ENCODE results near the gene NR6A1.

NR6A1 gene

GRCh38 chr9:124615100-124615742 is 155.9 kb downstream of the NR6A1 start:
- no peak for DNase-seq (ENCODE audit: low read depth, low spot score)
- TF ChIP-seq ZNF274 (IDR thresholded peaks at IDR 0.05; ENCODE audit: low read depth, low read length) (no peak), YY1 (IDR thresholded peaks at IDR 0.05; ENCODE audit: insufficient read depth, insufficient read length) (no peak), SUZ12 (IDR thresholded peaks at IDR 0.05; ENCODE audit: extremely low read depth, insufficient read depth, insufficient read length) (no peak)
- no peaks in the 10 kb centered on the region for H3K27me3 ChIP-seq (ENCODE audit: insufficient read depth, insufficient read length)
- no peaks in the 10 kb centered on the region for H3K9me3 ChIP-seq (ENCODE audit: insufficient read depth, low read length)
- no peak overlapping the region for H3K4me3 ChIP-seq (ENCODE audit: insufficient read length, low read depth)
- no peaks in the 10 kb centered on the region for H3K4me1 ChIP-seq (ENCODE audit: insufficient read depth, insufficient read length)
- no peaks in the 10 kb centered on the region for H3K36me3 ChIP-seq (ENCODE audit: insufficient read depth, insufficient read length, low read length)
- H3K9ac ChIP-seq (ENCODE audit: insufficient read length, low read depth), result no peak overlapping the region

- no peak for DNase-seq (ENCODE audit: low read depth, low spot score)
- TF ChIP-seq ZNF274 (IDR thresholded peaks at IDR 0.05; ENCODE audit: low read depth, low read length), result no peak
- TF ChIP-seq SUZ12 (IDR thresholded peaks at IDR 0.05; ENCODE audit: extremely low read depth, insufficient read depth, insufficient read length), result no peak
- TF ChIP-seq YY1 (IDR thresholded peaks at IDR 0.05; ENCODE audit: insufficient read depth, insufficient read length), result no peak
Observed at GRCh38 chr9:124613849-124614248, 157.3 kb downstream of the NR6A1 start.

GRCh38 chr9:124611106-124611505 is 160.0 kb downstream of the NR6A1 start:
- TF ChIP-seq YY1 (IDR thresholded peaks at IDR 0.05; ENCODE audit: insufficient read depth, insufficient read length) (no peak), SUZ12 (IDR thresholded peaks at IDR 0.05; ENCODE audit: extremely low read depth, insufficient read depth, insufficient read length) (no peak), ZNF274 (IDR thresholded peaks at IDR 0.05; ENCODE audit: low read depth, low read length) (no peak)
- no peaks in the 10 kb centered on the region for H3K27me3 ChIP-seq (ENCODE audit: insufficient read depth, insufficient read length)
- DNase-seq (ENCODE audit: low read depth, low spot score), result no peak
- no peak overlapping the region for H3K4me3 ChIP-seq (ENCODE audit: insufficient read length, low read depth)
- no peaks in the 10 kb centered on the region for H3K4me1 ChIP-seq (ENCODE audit: insufficient read depth, insufficient read length)
- no peak overlapping the region for H3K9ac ChIP-seq (ENCODE audit: insufficient read length, low read depth)
- no peaks in the 10 kb centered on the region for H3K36me3 ChIP-seq (ENCODE audit: insufficient read depth, insufficient read length, low read length)
- H3K9me3 ChIP-seq (ENCODE audit: insufficient read depth, low read length), result no peaks in the 10 kb centered on the region

More at GRCh38 chr9:124613849-124614248, 157.3 kb downstream of the NR6A1 start:
- no peaks in the 10 kb centered on the region for H3K4me1 ChIP-seq (ENCODE audit: insufficient read depth, insufficient read length)
- H3K9me3 ChIP-seq (ENCODE audit: insufficient read depth, low read length), result no peaks in the 10 kb centered on the region
- no peak overlapping the region for H3K9ac ChIP-seq (ENCODE audit: insufficient read length, low read depth)
- H3K27me3 ChIP-seq (ENCODE audit: insufficient read depth, insufficient read length), result no peaks in the 10 kb centered on the region
- no peak overlapping the region for H3K4me3 ChIP-seq (ENCODE audit: insufficient read length, low read depth)
- no peaks in the 10 kb centered on the region for H3K36me3 ChIP-seq (ENCODE audit: insufficient read depth, insufficient read length, low read length)

- DNase-seq (ENCODE audit: low read depth, low spot score), result no peak
- no peaks in the 10 kb centered on the region for H3K9me3 ChIP-seq (ENCODE audit: insufficient read depth, low read length)
- H3K36me3 ChIP-seq (ENCODE audit: insufficient read depth, insufficient read length, low read length), result no peaks in the 10 kb centered on the region
- H3K4me3 ChIP-seq (ENCODE audit: insufficient read length, low read depth), result no peak overlapping the region
- H3K27me3 ChIP-seq (ENCODE audit: insufficient read depth, insufficient read length), result no peaks in the 10 kb centered on the region
- no peak overlapping the region for H3K9ac ChIP-seq (ENCODE audit: insufficient read length, low read depth)
- H3K4me1 ChIP-seq (ENCODE audit: insufficient read depth, insufficient read length), result no peaks in the 10 kb centered on the region
- no peak for TF ChIP-seq SUZ12 (IDR thresholded peaks at IDR 0.05; ENCODE audit: extremely low read depth, insufficient read depth, insufficient read length)
- TF ChIP-seq ZNF274 (IDR thresholded peaks at IDR 0.05; ENCODE audit: low read depth, low read length), result no peak
- TF ChIP-seq YY1 (IDR thresholded peaks at IDR 0.05; ENCODE audit: insufficient read depth, insufficient read length), result no peak
Observed at GRCh38 chr9:124606027-124606426, 165.1 kb downstream of the NR6A1 start.

GRCh38 chr9:124605258-124605657 is 165.9 kb downstream of the NR6A1 start:
- TF ChIP-seq SUZ12 (IDR thresholded peaks at IDR 0.05; ENCODE audit: extremely low read depth, insufficient read depth, insufficient read length) (no peak), YY1 (IDR thresholded peaks at IDR 0.05; ENCODE audit: insufficient read depth, insufficient read length) (no peak), ZNF274 (IDR thresholded peaks at IDR 0.05; ENCODE audit: low read depth, low read length) (no peak)
- Histone ChIP-seq H3K9ac (ENCODE audit: insufficient read length, low read depth) (no peak overlapping the region), H3K4me1 (ENCODE audit: insufficient read depth, insufficient read length) (no peaks in the 10 kb centered on the region), H3K27me3 (ENCODE audit: insufficient read depth, insufficient read length) (no peaks in the 10 kb centered on the region), H3K4me3 (ENCODE audit: insufficient read length, low read depth) (no peak overlapping the region), H3K9me3 (ENCODE audit: insufficient read depth, low read length) (no peaks in the 10 kb centered on the region), H3K36me3 (ENCODE audit: insufficient read depth, insufficient read length, low read length) (no peaks in the 10 kb centered on the region)
- DNase-seq (ENCODE audit: low read depth, low spot score), result no peak

- no peak overlapping the region for H3K4me3 ChIP-seq (ENCODE audit: insufficient read length, low read depth)
- no peak for DNase-seq (ENCODE audit: low read depth, low spot score)
- no peak overlapping the region for H3K9ac ChIP-seq (ENCODE audit: insufficient read length, low read depth)
- H3K4me1 ChIP-seq (ENCODE audit: insufficient read depth, insufficient read length), result no peaks in the 10 kb centered on the region
- no peak for TF ChIP-seq YY1 (IDR thresholded peaks at IDR 0.05; ENCODE audit: insufficient read depth, insufficient read length)
- TF ChIP-seq ZNF274 (IDR thresholded peaks at IDR 0.05; ENCODE audit: low read depth, low read length), result no peak
- TF ChIP-seq SUZ12 (IDR thresholded peaks at IDR 0.05; ENCODE audit: extremely low read depth, insufficient read depth, insufficient read length), result no peak
- H3K9me3 ChIP-seq (ENCODE audit: insufficient read depth, low read length), result no peaks in the 10 kb centered on the region
- no peaks in the 10 kb centered on the region for H3K36me3 ChIP-seq (ENCODE audit: insufficient read depth, insufficient read length, low read length)
- no peaks in the 10 kb centered on the region for H3K27me3 ChIP-seq (ENCODE audit: insufficient read depth, insufficient read length)
Observed at GRCh38 chr9:124602632-124603031, 168.5 kb downstream of the NR6A1 start.

GRCh38 chr9:124602204-124602603 is 168.9 kb downstream of the NR6A1 start:
- Histone ChIP-seq H3K36me3 (ENCODE audit: insufficient read depth, insufficient read length, low read length) (no peaks in the 10 kb centered on the region), H3K27me3 (ENCODE audit: insufficient read depth, insufficient read length) (no peaks in the 10 kb centered on the region), H3K4me1 (ENCODE audit: insufficient read depth, insufficient read length) (no peaks in the 10 kb centered on the region), H3K9ac (ENCODE audit: insufficient read length, low read depth) (no peak overlapping the region), H3K4me3 (ENCODE audit: insufficient read length, low read depth) (no peak overlapping the region), H3K9me3 (ENCODE audit: insufficient read depth, low read length) (no peaks in the 10 kb centered on the region)
- DNase-seq (ENCODE audit: low read depth, low spot score), result no peak
- no peak for TF ChIP-seq ZNF274 (IDR thresholded peaks at IDR 0.05; ENCODE audit: low read depth, low read length)
- no peak for TF ChIP-seq SUZ12 (IDR thresholded peaks at IDR 0.05; ENCODE audit: extremely low read depth, insufficient read depth, insufficient read length)
- TF ChIP-seq YY1 (IDR thresholded peaks at IDR 0.05; ENCODE audit: insufficient read depth, insufficient read length), result no peak
